ENCODE results near the gene NACC1.

- no peak for TF ChIP-seq CTCF (IDR thresholded peaks at IDR 0.05)
- no peak for TF ChIP-seq POLR2A (IDR thresholded peaks at IDR 0.05)
- TF ChIP-seq POLR2AphosphoS5 (IDR thresholded peaks at IDR 0.05) = no peak
- TF ChIP-seq EP300 (IDR thresholded peaks at IDR 0.05) = no peak
Observed at GRCh38 chr19:13095393-13095784, 22.7 kb upstream of the NACC1 start.

Data from stomach (tissue), 4 donors.